NCI-H2029 (cell line): ENCODE results near the gene PPP1R16B.
"Not testable (repeated sequence)": the region's sequence is repeated elsewhere in the genome, so short reads cannot be mapped to it uniquely, and the experiment has no call there.

Experiments
- DNase-seq: peaks from one replicate; lab custom pipeline; 2025; lab: John Stamatoyannopoulos, UW

PPP1R16B gene

GRCh38 chr20:38853759-38854158 lies 48.3 kb downstream of the PPP1R16B start:
- no peak for DNase-seq

- DNase-seq: no peak
Measured at GRCh38 chr20:38854654-38855066, 49.2 kb downstream of the PPP1R16B start.

GRCh38 chr20:38855356-38855755 lies 49.9 kb downstream of the PPP1R16B start:
- no peak for DNase-seq

- no peak for DNase-seq
Measured at GRCh38 chr20:38856570-38856969, 51.1 kb downstream of the PPP1R16B start.

- DNase-seq: no peak
Measured at GRCh38 chr20:38857703-38858102, 52.2 kb downstream of the PPP1R16B start.

GRCh38 chr20:38859070-38859690 lies 53.7 kb downstream of the PPP1R16B start:
- no peak for DNase-seq

- DNase-seq: not testable (repeated sequence)
Measured at GRCh38 chr20:38859857-38860256, 54.4 kb downstream of the PPP1R16B start.

- DNase-seq: no peak
Measured at GRCh38 chr20:38861071-38861401, 55.5 kb downstream of the PPP1R16B start.

- no peak for DNase-seq
Measured at GRCh38 chr20:38862226-38862625, 56.7 kb downstream of the PPP1R16B start.

GRCh38 chr20:38863024-38863851 lies 57.7 kb downstream of the PPP1R16B start:
- no peak for DNase-seq

GRCh38 chr20:38864662-38865061 lies 59.2 kb downstream of the PPP1R16B start:
- no peak for DNase-seq

- DNase-seq: no peak
Measured at GRCh38 chr20:38866265-38867061, 61.0 kb downstream of the PPP1R16B start.

GRCh38 chr20:38867062-38867359 lies 61.5 kb downstream of the PPP1R16B start:
- DNase-seq: no peak

GRCh38 chr20:38870733-38871559 lies 65.4 kb downstream of the PPP1R16B start:
- DNase-seq: no peak

GRCh38 chr20:38871560-38871953 lies 66.1 kb downstream of the PPP1R16B start:
- DNase-seq: no peak

- DNase-seq: no peak
Measured at GRCh38 chr20:38872036-38872435, 66.5 kb downstream of the PPP1R16B start.

GRCh38 chr20:38872491-38873049 lies 67.1 kb downstream of the PPP1R16B start:
- DNase-seq: no peak

- DNase-seq: no peak
Measured at GRCh38 chr20:38873050-38873581, 67.6 kb downstream of the PPP1R16B start.

- DNase-seq: no peak
Measured at GRCh38 chr20:38874460-38875174, 69.1 kb downstream of the PPP1R16B start.

- no peak for DNase-seq
Measured at GRCh38 chr20:38875175-38875993, 69.9 kb downstream of the PPP1R16B start.
